Subcutaneous adipose tissue (tissue), 4 donors: Measurements from ENCODE around the gene AHCY. TPM values are rescaled to one million over a fixed set of nuclear protein-coding genes. Genes with fewer than 3 reads are reported as not detected.

Source experiments
- CTCF ChIP-seq: fragments of 450-650 bp; IDR thresholded peaks from one replicate; pipeline ENCODE4 v1.5.1; 2016; ENCODE audit warnings: low read depth, mild to moderate bottlenecking, control low read depth, antibody characterized with exemption, moderate library complexity
- total RNA-seq, 4 donors: library from RNA; depleted of rRNA; stranded (reverse); fragments of >200 nt; gene quantifications; one replicate each; pipeline ENCODE4 v1.1.0, GENCODE V29; 2016

The AHCY gene
- total RNA-seq, 4 donors from 2014 or later: 43.0 to 66.8 (median 50.5) TPM

DNA sequence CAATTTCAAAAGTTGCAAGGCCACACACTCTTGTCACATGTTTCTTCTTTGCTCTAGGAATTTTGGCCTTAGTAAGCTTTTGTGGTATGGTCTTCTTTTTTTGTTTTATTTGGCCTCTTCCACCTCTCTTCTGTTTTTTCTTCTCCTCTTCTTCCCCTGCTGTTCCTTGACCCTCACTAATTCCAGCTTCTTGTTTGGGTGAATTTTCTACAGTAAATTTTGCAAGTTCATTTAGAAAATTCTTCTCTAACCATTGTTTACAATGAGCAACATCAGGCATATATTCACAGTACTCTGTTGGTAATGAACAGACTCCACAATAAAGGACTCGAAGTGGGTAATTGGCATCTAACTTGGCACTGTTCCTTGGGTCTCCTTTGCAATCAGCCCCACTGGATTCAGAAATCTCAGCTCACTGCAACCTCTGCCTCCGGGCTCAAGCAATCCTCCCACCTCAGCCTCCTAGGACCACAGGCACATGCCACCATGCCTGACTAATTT lies 57.0 kb downstream of the AHCY start:
- TF ChIP-seq CTCF: no peak

GRCh38 chr20:34243377-34243776 lies 59.8 kb downstream of the AHCY start:
- no peak for TF ChIP-seq CTCF

DNA sequence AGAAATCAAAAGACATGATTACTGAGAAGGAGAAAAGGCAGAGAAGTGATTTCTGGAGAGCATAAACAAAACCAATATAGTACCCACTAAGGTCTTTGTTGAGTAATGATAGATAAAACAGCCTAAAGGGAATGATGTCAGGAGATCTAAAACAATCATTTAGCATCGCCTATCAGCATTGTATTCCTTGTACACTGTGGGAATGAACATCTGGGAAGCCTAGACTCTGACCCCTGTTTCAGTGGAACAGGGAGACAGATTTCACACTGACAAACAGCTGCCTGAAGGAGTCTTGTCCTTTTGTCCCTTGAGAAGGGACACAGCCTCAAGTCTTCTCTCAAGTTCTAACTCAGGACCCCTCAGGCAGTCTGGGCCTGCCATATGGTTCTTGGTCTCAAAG lies 60.3 kb downstream of the AHCY start:
- no peak for TF ChIP-seq CTCF

DNA sequence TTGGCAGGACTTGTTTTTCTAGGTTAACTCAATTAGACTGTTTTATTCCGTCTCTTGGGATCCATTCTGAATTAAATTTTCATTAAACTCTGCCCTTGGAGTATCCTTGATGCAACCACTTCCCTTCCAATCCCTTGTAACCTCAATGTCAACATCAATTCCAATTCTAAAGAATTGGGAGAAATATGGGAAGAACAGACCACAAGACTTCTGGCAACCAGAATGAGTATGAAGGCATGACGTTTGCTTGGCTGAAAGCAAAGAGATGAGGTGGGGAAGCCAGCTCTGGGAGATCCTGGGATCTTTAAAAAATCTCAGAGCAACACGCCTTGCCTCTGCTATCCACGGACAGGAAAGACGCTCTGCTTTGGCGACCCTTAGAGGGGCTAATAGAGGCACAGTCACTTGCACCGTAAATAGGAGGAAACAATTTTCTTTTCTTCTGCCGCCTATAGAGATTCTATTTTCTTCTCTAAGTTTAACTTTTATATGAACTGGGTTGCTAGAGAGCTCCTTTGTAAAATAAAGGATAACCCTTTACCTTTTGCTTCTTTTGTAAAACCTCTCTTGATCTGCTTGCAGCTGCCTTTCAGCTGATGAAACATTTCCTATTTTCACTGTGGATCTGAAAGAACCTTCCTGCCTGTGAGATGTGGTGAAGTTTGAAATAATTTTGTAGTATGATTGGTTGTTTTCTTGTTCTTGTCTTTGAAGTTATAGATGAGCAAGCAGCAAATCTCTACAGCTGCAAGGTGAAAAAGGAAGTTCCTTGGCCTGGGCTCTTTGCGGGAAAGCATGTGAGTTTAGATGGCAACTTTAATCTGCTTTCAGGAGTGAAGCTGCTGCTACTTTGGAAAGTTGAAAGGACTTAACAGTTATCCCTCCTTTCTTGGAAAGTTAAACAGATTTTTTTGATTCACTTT lies 62.2 kb downstream of the AHCY start, which contains the start of gene ASIP:
Gene ASIP (plus strand): TSS at position 731 of the 923 bp plus-strand sequence. CDS start 18,952 bp downstream, outside the sequence.
- no peak for TF ChIP-seq CTCF

DNA sequence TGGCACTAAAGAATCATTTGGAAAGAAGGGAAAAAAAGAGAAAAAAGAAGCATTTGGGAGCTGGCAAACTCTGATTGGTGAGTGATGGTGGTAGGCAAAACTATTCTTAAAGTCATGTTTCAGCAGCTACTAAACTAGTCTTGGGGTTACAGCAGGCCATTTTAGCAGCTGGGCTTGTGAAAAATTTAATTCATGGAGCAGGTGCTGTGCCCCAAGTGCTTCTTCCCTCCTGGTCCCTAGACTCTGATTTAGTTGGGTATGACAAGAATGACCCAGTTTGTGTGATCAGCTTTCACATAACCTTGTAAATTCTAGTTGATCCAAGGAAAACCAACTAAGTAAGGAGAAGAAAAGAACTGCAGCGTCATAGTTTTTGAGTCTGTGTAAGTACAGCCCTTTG lies 63.0 kb downstream of the AHCY start:
- no peak for TF ChIP-seq CTCF

DNA sequence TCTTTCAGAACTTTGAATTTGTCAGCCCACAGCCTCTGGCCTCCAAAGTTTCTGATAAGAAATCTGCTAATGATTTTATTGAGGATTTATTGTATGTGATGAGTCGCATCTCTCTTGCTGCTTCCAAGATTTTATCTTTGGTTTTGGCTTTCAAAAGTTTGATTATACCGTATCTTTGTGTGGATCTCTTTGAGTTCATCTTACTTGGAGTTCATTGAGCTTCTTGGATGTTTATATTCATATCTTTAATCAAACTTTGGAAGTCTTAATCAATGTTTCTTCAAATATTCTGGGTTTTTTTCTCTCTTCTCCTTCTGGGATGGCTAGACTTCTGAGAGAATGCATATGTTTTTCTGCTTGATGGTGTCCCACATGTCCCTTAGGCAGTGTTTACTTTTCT lies 65.2 kb downstream of the AHCY start:
- TF ChIP-seq CTCF: no peak

DNA sequence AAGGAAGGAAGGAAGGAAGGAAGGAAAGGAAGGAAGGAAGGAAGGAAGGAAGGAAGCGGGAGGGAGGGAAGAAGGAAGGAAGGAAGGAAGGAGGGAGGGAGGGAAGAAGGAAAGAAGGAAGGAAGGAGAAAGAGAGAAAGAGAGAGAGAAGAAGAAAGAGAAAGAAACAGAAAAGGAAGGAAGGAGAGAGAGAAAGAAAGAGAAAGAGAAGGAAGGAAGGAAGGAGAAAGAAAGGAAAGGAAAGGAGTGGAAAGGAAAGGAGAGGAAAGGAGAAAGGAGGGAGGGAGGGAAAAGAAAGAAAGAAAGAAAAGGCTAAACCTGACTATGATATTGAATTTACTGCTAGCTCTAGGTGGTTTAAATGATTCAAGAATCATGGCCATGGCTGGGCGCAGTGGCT lies 67.3 kb downstream of the AHCY start:
- TF ChIP-seq CTCF: no peak
